ENCODE results near the gene GADD45B.
A peak's percentile ranks its signal among the peaks of the same experiment; 100 is the strongest.

The GADD45B gene

DNA sequence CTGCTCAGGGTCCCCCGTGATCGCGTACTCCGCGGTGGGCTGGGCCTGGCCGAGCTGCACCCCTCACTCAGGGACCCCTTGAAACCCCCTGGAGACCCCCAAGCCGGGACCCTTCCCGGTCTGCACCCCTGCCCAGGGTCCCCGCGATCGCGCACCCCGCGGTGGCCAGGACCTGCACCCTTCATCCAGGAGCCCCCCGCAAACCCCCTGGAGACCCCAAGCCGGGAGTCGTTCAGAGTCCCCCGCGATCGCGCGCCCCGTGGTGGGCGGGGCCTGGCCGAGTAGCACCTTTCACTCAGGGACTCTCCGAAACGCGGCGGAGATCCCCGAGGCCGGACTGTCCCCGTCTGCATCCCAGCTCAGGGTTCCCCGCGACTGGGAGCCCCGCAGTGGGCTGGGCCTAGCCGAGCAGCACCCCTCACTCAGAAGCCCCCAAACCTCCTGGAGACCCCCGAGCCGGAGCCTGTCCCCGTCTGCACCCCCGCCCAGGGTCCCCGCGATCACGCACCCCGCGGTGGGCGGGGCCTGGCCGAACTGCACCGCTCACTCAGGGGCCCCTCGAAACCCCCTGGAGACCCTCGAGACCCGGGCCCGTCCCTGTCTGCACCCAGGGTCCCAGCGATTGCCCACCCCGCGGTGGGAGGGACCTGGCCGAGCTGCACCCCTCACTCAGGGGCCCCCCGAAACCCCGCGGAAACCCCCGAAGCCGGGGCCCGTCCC is 19.9 kb upstream of the GADD45B start (continued):
- TF ChIP-seq, protein P1, sequence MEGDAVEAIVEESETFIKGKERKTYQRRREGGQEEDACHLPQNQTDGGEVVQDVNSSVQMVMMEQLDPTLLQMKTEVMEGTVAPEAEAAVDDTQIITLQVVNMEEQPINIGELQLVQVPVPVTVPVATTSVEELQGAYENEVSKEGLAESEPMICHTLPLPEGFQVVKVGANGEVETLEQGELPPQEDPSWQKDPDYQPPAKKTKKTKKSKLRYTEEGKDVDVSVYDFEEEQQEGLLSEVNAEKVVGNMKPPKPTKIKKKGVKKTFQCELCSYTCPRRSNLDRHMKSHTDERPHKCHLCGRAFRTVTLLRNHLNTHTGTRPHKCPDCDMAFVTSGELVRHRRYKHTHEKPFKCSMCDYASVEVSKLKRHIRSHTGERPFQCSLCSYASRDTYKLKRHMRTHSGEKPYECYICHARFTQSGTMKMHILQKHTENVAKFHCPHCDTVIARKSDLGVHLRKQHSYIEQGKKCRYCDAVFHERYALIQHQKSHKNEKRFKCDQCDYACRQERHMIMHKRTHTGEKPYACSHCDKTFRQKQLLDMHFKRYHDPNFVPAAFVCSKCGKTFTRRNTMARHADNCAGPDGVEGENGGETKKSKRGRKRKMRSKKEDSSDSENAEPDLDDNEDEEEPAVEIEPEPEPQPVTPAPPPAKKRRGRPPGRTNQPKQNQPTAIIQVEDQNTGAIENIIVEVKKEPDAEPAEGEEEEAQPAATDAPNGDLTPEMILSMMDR (tag by site-specific recombination; IDR thresholded peaks at IDR 0.05) = no peak
- TF ChIP-seq, protein P2, sequence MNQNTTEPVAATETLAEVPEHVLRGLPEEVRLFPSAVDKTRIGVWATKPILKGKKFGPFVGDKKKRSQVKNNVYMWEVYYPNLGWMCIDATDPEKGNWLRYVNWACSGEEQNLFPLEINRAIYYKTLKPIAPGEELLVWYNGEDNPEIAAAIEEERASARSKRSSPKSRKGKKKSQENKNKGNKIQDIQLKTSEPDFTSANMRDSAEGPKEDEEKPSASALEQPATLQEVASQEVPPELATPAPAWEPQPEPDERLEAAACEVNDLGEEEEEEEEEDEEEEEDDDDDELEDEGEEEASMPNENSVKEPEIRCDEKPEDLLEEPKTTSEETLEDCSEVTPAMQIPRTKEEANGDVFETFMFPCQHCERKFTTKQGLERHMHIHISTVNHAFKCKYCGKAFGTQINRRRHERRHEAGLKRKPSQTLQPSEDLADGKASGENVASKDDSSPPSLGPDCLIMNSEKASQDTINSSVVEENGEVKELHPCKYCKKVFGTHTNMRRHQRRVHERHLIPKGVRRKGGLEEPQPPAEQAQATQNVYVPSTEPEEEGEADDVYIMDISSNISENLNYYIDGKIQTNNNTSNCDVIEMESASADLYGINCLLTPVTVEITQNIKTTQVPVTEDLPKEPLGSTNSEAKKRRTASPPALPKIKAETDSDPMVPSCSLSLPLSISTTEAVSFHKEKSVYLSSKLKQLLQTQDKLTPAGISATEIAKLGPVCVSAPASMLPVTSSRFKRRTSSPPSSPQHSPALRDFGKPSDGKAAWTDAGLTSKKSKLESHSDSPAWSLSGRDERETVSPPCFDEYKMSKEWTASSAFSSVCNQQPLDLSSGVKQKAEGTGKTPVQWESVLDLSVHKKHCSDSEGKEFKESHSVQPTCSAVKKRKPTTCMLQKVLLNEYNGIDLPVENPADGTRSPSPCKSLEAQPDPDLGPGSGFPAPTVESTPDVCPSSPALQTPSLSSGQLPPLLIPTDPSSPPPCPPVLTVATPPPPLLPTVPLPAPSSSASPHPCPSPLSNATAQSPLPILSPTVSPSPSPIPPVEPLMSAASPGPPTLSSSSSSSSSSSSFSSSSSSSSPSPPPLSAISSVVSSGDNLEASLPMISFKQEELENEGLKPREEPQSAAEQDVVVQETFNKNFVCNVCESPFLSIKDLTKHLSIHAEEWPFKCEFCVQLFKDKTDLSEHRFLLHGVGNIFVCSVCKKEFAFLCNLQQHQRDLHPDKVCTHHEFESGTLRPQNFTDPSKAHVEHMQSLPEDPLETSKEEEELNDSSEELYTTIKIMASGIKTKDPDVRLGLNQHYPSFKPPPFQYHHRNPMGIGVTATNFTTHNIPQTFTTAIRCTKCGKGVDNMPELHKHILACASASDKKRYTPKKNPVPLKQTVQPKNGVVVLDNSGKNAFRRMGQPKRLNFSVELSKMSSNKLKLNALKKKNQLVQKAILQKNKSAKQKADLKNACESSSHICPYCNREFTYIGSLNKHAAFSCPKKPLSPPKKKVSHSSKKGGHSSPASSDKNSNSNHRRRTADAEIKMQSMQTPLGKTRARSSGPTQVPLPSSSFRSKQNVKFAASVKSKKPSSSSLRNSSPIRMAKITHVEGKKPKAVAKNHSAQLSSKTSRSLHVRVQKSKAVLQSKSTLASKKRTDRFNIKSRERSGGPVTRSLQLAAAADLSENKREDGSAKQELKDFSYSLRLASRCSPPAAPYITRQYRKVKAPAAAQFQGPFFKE (tag by site-specific recombination; IDR thresholded peaks at IDR 0.05; ENCODE audit: borderline replicate concordance) = no peak
- TF ChIP-seq SCRT2 (tag by site-specific recombination; IDR thresholded peaks at IDR 0.05) (no peak), ZNF473 (tag by site-specific recombination; IDR thresholded peaks at IDR 0.05) (no peak), ZNF521 (tag by site-specific recombination; IDR thresholded peaks at IDR 0.05) (no peak), ZNF138 (tag by site-specific recombination; IDR thresholded peaks at IDR 0.05; ENCODE audit: borderline replicate concordance) (no peak), ZNF658 (tag by site-specific recombination; IDR thresholded peaks at IDR 0.05) (no peak), GLIS2 (tag by site-specific recombination; IDR thresholded peaks at IDR 0.05) (peak; percentile 85; the same call in 1 of the 2 replicates), ZNF792 (tag by site-specific recombination; IDR thresholded peaks at IDR 0.05) (no peak), ZNF175 (tag by site-specific recombination; IDR thresholded peaks at IDR 0.05) (no peak), ZNF510 (tag by site-specific recombination; IDR thresholded peaks at IDR 0.05; ENCODE audit: insufficient replicate concordance) (no peak), ZNF350 (tag by site-specific recombination; IDR thresholded peaks at IDR 0.05) (no peak)
- TF ChIP-seq, protein P3, sequence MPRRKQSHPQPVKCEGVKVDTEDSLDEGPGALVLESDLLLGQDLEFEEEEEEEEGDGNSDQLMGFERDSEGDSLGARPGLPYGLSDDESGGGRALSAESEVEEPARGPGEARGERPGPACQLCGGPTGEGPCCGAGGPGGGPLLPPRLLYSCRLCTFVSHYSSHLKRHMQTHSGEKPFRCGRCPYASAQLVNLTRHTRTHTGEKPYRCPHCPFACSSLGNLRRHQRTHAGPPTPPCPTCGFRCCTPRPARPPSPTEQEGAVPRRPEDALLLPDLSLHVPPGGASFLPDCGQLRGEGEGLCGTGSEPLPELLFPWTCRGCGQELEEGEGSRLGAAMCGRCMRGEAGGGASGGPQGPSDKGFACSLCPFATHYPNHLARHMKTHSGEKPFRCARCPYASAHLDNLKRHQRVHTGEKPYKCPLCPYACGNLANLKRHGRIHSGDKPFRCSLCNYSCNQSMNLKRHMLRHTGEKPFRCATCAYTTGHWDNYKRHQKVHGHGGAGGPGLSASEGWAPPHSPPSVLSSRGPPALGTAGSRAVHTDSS (tag by site-specific recombination; IDR thresholded peaks at IDR 0.05) = no peak
- TF ChIP-seq, protein P4, sequence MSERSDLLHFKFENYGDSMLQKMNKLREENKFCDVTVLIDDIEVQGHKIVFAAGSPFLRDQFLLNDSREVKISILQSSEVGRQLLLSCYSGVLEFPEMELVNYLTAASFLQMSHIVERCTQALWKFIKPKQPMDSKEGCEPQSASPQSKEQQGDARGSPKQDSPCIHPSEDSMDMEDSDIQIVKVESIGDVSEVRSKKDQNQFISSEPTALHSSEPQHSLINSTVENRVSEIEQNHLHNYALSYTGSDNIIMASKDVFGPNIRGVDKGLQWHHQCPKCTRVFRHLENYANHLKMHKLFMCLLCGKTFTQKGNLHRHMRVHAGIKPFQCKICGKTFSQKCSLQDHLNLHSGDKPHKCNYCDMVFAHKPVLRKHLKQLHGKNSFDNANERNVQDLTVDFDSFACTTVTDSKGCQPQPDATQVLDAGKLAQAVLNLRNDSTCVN (tag by site-specific recombination; optimal IDR thresholded peaks at IDR 0.05) = peak; percentile 57
- TF ChIP-seq, protein P5, sequence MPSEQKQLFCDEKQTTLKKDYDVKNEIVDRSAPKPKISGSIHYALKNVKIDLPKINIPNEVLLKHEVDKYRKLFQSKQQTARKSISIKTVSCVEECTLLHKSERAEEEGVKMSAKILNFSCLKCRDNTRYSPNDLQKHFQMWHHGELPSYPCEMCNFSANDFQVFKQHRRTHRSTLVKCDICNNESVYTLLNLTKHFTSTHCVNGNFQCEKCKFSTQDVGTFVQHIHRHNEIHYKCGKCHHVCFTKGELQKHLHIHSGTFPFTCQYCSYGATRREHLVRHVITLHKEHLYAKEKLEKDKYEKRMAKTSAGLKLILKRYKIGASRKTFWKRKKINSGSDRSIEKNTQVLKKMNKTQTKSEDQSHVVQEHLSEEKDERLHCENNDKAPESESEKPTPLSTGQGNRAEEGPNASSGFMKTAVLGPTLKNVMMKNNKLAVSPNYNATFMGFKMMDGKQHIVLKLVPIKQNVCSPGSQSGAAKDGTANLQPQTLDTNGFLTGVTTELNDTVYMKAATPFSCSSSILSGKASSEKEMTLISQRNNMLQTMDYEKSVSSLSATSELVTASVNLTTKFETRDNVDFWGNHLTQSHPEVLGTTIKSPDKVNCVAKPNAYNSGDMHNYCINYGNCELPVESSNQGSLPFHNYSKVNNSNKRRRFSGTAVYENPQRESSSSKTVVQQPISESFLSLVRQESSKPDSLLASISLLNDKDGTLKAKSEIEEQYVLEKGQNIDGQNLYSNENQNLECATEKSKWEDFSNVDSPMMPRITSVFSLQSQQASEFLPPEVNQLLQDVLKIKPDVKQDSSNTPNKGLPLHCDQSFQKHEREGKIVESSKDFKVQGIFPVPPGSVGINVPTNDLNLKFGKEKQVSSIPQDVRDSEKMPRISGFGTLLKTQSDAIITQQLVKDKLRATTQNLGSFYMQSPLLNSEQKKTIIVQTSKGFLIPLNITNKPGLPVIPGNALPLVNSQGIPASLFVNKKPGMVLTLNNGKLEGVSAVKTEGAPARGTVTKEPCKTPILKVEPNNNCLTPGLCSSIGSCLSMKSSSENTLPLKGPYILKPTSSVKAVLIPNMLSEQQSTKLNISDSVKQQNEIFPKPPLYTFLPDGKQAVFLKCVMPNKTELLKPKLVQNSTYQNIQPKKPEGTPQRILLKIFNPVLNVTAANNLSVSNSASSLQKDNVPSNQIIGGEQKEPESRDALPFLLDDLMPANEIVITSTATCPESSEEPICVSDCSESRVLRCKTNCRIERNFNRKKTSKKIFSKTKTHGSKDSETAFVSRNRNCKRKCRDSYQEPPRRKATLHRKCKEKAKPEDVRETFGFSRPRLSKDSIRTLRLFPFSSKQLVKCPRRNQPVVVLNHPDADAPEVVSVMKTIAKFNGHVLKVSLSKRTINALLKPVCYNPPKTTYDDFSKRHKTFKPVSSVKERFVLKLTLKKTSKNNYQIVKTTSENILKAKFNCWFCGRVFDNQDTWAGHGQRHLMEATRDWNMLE (tag by site-specific recombination; conservative IDR thresholded peaks at IDR 0.05; ENCODE audit: low read depth) = no peak

Measured in HEK293 (cell line).